GM23248 (cell line): ENCODE results near the gene TBC1D24. TPM values are rescaled to one million over a fixed set of nuclear protein-coding genes. Genes with fewer than 3 reads are reported as not detected.

Source experiments
- DNase-seq: peaks from one replicate; pipeline ENCODE4 v3.0.0-alpha.2; 2015
- H2AFZ ChIP-seq: fragments of 200-600 bp; sonication (generic); 2 replicates; pipeline ENCODE4 v1.6.1; 2016; ENCODE audit warnings: antibody characterized with exemption
- H3F3A ChIP-seq: fragments of 200-600 bp; sonication (generic); 2 replicates; pipeline ENCODE4 v1.6.1; 2016; ENCODE audit warnings: mild to moderate bottlenecking, antibody characterized with exemption, mixed run types; ENCODE audit not compliant: insufficient read depth
- H3K27ac ChIP-seq: fragments of 200-600 bp; sonication (generic); 2 replicates; pipeline ENCODE4 v1.5.1; 2016; ENCODE audit warnings: mild to moderate bottlenecking
- H3K27me3 ChIP-seq: fragments of 200-600 bp; sonication (generic); replicated peaks from 2 replicates; pipeline ENCODE4 v1.6.1; 2016; ENCODE audit warnings: mild to moderate bottlenecking; ENCODE audit not compliant: insufficient read depth
- H3K36me3 ChIP-seq: fragments of 200-600 bp; sonication (generic); 2 replicates; pipeline ENCODE4 v1.6.1; 2016; ENCODE audit warnings: low read depth, mild to moderate bottlenecking
- H3K4me1 ChIP-seq: fragments of 200-600 bp; sonication (generic); 2 replicates; pipeline ENCODE4 v1.6.1; 2016; ENCODE audit warnings: mild to moderate bottlenecking; ENCODE audit not compliant: insufficient read depth
- H3K4me2 ChIP-seq: fragments of 200-600 bp; sonication (generic); one replicate; pipeline ENCODE4 v1.6.1; 2016; ENCODE audit warnings: mild to moderate bottlenecking; ENCODE audit not compliant: unreplicated experiment
- H3K4me3 ChIP-seq: fragments of 200-600 bp; sonication (generic); 2 replicates; pipeline ENCODE4 v1.5.1; 2016; ENCODE audit warnings: mild to moderate bottlenecking
- H3K79me2 ChIP-seq: fragments of 200-600 bp; sonication (generic); 2 replicates; pipeline ENCODE4 v1.6.1; 2016; ENCODE audit warnings: mild to moderate bottlenecking; ENCODE audit not compliant: insufficient read depth
- H3K9ac ChIP-seq: fragments of 200-600 bp; sonication (generic); 2 replicates; pipeline ENCODE4 v1.6.1; 2016; ENCODE audit warnings: mild to moderate bottlenecking
- H3K9me2 ChIP-seq: fragments of 200-600 bp; sonication (generic); 2 replicates; pipeline ENCODE4 v1.6.1; 2016; ENCODE audit warnings: mixed run types, mild to moderate bottlenecking, moderate library complexity; ENCODE audit not compliant: insufficient read depth
- H3K9me3 ChIP-seq: fragments of 200-600 bp; sonication (generic); one replicate; pipeline ENCODE4 v1.6.1; 2017; ENCODE audit warnings: low read depth
- H4K20me1 ChIP-seq: fragments of 200-600 bp; sonication (generic); 2 replicates; pipeline ENCODE4 v1.6.0; 2016; ENCODE audit not compliant: insufficient read depth
- EZH2 ChIP-seq: fragments of 200-600 bp; sonication (generic); IDR thresholded peaks from 2 replicates; pipeline ENCODE4 v1.6.1; 2018; ENCODE audit warnings: antibody characterized with exemption, mild to moderate bottlenecking; ENCODE audit not compliant: insufficient read depth, poor library complexity, severe bottlenecking
- EZH2phosphoT487 ChIP-seq: fragments of 200-600 bp; sonication (generic); IDR thresholded peaks from 2 replicates; pipeline ENCODE4 v1.6.1; 2018; ENCODE audit warnings: antibody characterized with exemption, moderate library complexity, mild to moderate bottlenecking, low read depth; ENCODE audit not compliant: insufficient read depth
- WGBS, 2 experiments: methylation state at CpG; one replicate each; pipeline ENCODE4 v1.1.6; 2015 to 2017; ENCODE audit warnings: low lambda C conversion rate in 2 of 2, low coverage in 1 of 2; ENCODE audit errors: missing lambda C conversion rate in 2 of 2; 5-methylcytosine and 5-hydroxymethylcytosine counted together
- in situ Hi-C: fragments of 300-500 bp; cut with MboI; formaldehyde crosslinking; loops from 2 replicates; pipeline ENCODE4 v1.15.0; 2020
- polyA plus RNA-seq: library from polyadenylated mRNA; unstranded; fragments of >200 nt; fragmentation: Nextera tagmentation; extraction: Ambion mirVana; gene quantifications from 2 replicates; pipeline ENCODE4 v1.2.1, GENCODE V29; 2016
- total RNA-seq: library from RNA; depleted of rRNA; stranded (reverse); fragments of >200 nt; shearing (Covaris generic); gene quantifications from 2 replicates; pipeline ENCODE4 v1.2.3, GENCODE V29; 2014

The TBC1D24 gene
- total and polyA plus RNA-seq, 2 experiments from 2014 or later: 10.1 to 18.7 TPM

DNA sequence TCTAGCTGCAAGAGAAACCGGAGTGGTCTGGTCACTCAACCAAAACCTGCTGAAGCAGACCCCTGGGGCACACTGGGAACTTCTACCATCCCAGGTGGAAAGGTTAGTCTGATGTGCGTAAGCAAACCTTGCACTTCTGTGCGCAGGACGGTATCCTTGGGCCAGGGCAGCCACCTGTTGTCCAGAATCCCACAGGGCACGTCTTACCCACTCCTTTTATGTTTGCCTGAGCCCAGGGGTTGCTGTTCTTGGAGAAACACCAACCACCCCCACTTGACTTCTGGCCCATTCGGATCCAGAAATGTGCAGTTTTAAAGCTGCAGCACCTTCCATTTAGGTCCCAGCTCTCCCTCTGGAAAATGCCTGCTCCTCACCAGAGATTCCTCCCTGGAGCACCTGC is 18.7 kb downstream of the TBC1D24 start:
- Histone ChIP-seq H3K4me1 (peaks cover 6% of the 10 kb centered on the region; the same call in 1 of the 2 replicates), H3F3A (no peaks in the 10 kb centered on the region)
- no peak for DNase-seq

DNA sequence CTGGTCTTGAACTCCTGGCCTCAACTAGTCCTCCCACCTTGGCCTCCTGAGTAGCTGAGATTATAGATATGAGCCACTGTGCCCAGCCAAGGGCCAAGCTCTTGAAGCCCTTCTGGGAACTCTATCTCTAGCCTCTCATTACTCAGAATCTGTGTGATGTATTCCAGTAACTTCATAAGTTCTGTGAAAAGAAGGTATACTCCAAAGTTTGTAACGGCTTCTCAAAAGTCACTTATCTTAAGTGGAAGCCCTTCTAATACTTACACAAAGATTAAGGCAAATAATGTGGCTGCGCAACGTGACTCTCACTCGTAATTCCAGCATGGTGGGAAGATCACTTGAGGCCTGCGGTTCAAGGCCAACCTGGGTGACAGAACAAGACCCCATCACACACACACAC is 19.7 kb downstream of the TBC1D24 start:
- no peaks in the 10 kb centered on the region for H3F3A ChIP-seq
- peaks cover 20% of the 10 kb centered on the region; the same call in 1 of the 2 replicates for H3K79me2 ChIP-seq
- no peak overlapping the region for H3K27ac ChIP-seq
- 94 to 98% methylated on average over 5 of the region's 5 CpGs for WGBS, 2 experiments
- DNase-seq: no peak
- no peaks in the 10 kb centered on the region for H3K9me2 ChIP-seq
- H3K36me3 ChIP-seq: no peaks in the 10 kb centered on the region
- peaks cover 6% of the 10 kb centered on the region; the same call in 1 of the 2 replicates for H3K4me1 ChIP-seq
- H2AFZ ChIP-seq: no peak overlapping the region
- TF ChIP-seq EZH2 (no peak), EZH2phosphoT487 (no peak)
- H3K9me3 ChIP-seq: no peaks in the 10 kb centered on the region
- H3K27me3 ChIP-seq: no peaks in the 10 kb centered on the region
- in situ Hi-C loops: no loop called here
- H3K4me2 ChIP-seq: no peak overlapping the region
- H3K4me3 ChIP-seq: no peak overlapping the region
- H3K9ac ChIP-seq: no peak overlapping the region
- H4K20me1 ChIP-seq: no peaks in the 10 kb centered on the region

More for the DNA sequence above, 18.7 kb downstream of the TBC1D24 start:
- 93 to 95% methylated on average over 6 of the region's 6 CpGs for WGBS, 2 experiments
- H3K27me3 ChIP-seq: no peaks in the 10 kb centered on the region
- no peak overlapping the region for H3K4me3 ChIP-seq
- H3K79me2 ChIP-seq: peaks cover 29% of the 10 kb centered on the region; the same call in 1 of the 2 replicates
- no peak overlapping the region for H3K27ac ChIP-seq
- in situ Hi-C loops: no loop called here
- H3K36me3 ChIP-seq: no peaks in the 10 kb centered on the region
- no peak for TF ChIP-seq EZH2
- TF ChIP-seq EZH2phosphoT487: no peak
- no peak overlapping the region for H2AFZ ChIP-seq
- no peak overlapping the region for H3K9ac ChIP-seq
- no peaks in the 10 kb centered on the region for H4K20me1 ChIP-seq
- H3K4me2 ChIP-seq: no peak overlapping the region
- no peaks in the 10 kb centered on the region for H3K9me2 ChIP-seq
- H3K9me3 ChIP-seq: no peaks in the 10 kb centered on the region

DNA sequence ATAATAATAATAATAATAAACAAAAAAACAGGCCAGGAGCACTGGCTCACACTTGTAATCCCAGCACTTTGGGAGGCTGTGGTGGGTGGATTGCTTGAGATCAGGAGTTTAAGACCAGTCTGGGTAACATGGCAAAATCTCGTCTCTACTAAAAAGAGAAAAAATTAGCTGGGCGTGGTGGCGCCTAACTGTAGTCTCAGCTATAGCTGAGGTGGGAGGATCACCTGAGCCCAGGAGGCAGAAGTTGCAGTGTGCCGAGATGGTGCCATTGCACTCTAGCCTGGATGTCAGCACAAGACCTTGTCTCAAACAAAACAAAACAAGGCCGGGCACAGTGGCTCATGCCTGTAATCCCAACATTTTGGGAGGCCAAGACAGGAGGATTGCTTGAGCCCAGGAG is 20.1 kb downstream of the TBC1D24 start:
- H3K4me3 ChIP-seq: no peak overlapping the region
- in situ Hi-C loops: no loop called here
- H3K36me3 ChIP-seq: no peaks in the 10 kb centered on the region
- peaks cover 15% of the 10 kb centered on the region; the same call in 1 of the 2 replicates for H3K79me2 ChIP-seq
- H3F3A ChIP-seq: no peaks in the 10 kb centered on the region
- WGBS, 2 experiments: 99% methylated on average over 5 of the region's 5 CpGs
- peaks cover 6% of the 10 kb centered on the region; the same call in 1 of the 2 replicates for H3K4me1 ChIP-seq
- no peak for DNase-seq
- no peaks in the 10 kb centered on the region for H4K20me1 ChIP-seq
- TF ChIP-seq EZH2: no peak
- no peak for TF ChIP-seq EZH2phosphoT487
- no peaks in the 10 kb centered on the region for H3K27me3 ChIP-seq
- H3K4me2 ChIP-seq: no peak overlapping the region
- no peaks in the 10 kb centered on the region for H3K9me3 ChIP-seq
- H3K9ac ChIP-seq: no peak overlapping the region
- no peaks in the 10 kb centered on the region for H3K9me2 ChIP-seq
- H3K27ac ChIP-seq: no peak overlapping the region
- no peak overlapping the region for H2AFZ ChIP-seq

DNA sequence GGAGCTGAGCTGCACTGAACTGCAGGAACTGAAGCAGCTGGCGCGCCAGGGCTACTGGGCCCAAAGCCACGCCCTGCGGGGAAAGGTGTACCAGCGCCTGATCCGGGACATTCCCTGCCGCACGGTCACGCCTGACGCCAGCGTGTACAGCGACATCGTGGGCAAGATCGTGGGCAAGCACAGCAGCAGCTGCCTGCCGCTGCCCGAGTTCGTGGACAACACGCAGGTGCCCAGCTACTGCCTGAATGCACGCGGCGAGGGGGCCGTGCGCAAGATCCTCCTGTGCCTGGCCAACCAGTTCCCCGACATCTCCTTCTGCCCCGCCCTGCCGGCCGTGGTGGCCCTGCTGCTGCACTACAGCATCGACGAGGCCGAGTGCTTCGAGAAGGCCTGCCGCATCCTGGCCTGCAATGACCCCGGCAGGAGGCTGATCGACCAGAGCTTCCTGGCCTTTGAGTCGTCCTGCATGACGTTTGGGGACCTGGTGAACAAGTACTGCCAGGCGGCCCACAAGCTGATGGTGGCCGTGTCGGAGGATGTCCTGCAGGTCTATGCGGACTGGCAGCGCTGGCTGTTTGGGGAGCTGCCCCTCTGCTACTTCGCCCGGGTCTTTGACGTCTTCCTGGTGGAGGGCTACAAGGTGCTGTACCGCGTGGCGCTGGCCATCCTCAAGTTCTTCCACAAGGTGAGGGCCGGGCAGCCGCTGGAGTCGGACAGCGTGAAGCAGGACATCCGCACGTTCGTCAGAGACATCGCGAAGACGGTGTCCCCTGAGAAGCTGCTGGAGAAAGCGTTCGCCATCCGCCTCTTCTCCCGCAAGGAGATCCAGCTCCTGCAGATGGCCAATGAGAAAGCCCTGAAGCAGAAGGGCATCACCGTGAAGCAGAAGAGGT is 21.5 kb downstream of the TBC1D24 start:
- no peaks in the 10 kb centered on the region for H3K9me3 ChIP-seq
- no peak for DNase-seq
- in situ Hi-C loops: no loop called here

More for the DNA sequence above, 21.5 kb downstream of the TBC1D24 start:
- WGBS, 2 experiments: 93 to 95% methylated on average over 58 to 62 of the region's 62 CpGs
- Histone ChIP-seq H3K9ac (no peak overlapping the region), H3K79me2 (peaks cover 2% of the 10 kb centered on the region; the same call in 1 of the 2 replicates), H3K4me1 (peaks cover 6% of the 10 kb centered on the region; the same call in 1 of the 2 replicates), H2AFZ (no peak overlapping the region), H3K9me2 (no peaks in the 10 kb centered on the region), H3K4me2 (no peak overlapping the region), H3F3A (no peaks in the 10 kb centered on the region), H3K27me3 (no peaks in the 10 kb centered on the region), H3K36me3 (no peaks in the 10 kb centered on the region), H4K20me1 (no peaks in the 10 kb centered on the region), H3K27ac (no peak overlapping the region), H3K4me3 (no peak overlapping the region)
- TF ChIP-seq EZH2 (no peak), EZH2phosphoT487 (no peak)
